ENCODE results near the gene FH.

FH gene

GRCh38 chr1:241519308-241520079, at the start of gene FH:
FH (minus strand) TSS chr1:241519755; CDS start chr1:241519722, 33 bp downstream.
- peak; percentile 91 for DNase-seq

GRCh38 chr1:241560849-241561187, 41.3 kb upstream of the FH start:
- no peak for DNase-seq

- DNase-seq = no peak
Measured at GRCh38 chr1:241560146-241560848, 40.7 kb upstream of the FH start.

DNA sequence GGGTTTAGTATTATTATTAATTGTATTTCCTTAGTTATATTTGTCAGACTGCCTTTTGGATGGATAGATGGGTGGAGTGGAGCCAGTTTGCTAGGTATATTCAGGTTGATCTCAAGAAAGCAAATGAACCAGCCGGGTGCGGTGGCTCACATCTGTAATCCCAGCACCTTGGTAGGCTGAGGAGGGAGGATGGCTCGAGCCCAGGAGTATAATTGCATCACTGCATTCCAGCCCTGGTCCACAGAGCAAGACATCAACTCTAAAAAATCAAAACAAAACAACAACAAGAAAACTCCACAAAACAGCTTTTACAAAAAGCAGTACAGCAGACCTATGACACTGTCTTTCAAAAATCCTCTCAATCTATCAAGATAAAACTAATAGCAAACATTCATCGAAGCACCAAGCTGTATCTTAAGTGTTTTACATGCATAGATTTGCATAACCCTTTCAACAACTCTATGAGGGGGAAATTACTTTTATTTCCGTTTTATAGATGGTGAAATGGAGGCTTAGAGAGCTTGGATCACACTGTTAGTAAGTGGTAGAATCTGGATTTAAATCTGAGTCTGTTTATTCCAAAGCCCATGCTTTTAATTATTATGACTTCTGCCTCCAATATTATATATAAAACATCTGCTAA, 38.1 kb upstream of the FH start:
- DNase-seq = no peak

GRCh38 chr1:241557031-241557430, 37.5 kb upstream of the FH start:
- no peak for DNase-seq

DNA sequence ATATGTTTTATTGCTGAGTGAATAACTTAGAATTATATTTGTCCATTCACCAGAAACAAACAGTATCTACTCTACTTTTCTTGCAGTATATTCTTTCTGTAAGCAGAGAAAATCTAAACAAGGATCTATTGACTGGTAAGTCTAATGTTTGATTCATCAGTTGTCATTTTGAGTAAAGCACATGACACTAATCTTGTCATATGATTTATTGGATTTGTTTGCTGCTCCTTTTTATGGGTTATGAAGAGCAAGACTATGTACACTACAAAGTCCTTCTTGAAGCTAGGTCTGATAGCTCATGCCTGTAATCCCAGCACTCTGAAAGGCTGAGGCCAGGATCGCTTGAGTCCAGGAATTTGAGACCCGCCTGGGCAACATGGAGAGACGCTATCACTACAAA, 36.0 kb upstream of the FH start:
- no peak for DNase-seq

DNA sequence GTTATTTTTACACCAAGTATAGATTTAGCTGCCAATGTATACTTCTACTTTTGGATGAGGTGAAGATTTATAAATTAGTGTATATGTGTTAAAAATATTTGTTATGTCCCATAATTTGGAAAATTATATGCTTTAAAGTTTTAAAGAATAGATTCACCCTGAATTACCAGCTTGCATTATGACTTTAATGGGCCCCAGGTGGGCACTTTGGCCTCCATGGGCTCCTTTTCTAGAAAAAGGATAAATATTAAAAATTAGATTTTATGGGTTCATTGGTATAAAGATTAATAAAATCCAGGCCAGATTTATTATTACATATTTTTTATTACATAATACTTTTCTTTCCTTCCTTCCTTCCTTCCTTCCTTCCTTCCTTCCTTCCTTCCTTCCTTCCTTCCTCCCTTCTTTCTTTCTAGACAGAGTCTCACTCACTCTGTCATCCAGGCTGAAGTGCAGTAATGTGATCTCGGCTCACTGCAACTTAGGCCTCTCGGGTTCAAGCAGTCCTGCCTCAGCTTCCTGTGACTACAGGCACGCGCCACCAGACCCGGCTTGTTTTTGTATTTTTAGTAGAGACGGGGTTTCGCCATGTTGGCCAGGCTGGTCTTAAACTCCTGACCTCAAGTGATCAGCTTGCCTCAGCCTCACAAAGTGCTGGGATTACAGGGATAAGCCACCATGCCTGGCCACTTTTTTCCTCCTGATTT, 34.5 kb upstream of the FH start:
- DNase-seq = no peak

GRCh38 chr1:241551759-241552638, 32.4 kb upstream of the FH start:
- DNase-seq = no peak

GRCh38 chr1:241550318-241550717, 30.8 kb upstream of the FH start:
- no peak for DNase-seq

GRCh38 chr1:241548008-241548407, 28.5 kb upstream of the FH start:
- DNase-seq = no peak

DNA sequence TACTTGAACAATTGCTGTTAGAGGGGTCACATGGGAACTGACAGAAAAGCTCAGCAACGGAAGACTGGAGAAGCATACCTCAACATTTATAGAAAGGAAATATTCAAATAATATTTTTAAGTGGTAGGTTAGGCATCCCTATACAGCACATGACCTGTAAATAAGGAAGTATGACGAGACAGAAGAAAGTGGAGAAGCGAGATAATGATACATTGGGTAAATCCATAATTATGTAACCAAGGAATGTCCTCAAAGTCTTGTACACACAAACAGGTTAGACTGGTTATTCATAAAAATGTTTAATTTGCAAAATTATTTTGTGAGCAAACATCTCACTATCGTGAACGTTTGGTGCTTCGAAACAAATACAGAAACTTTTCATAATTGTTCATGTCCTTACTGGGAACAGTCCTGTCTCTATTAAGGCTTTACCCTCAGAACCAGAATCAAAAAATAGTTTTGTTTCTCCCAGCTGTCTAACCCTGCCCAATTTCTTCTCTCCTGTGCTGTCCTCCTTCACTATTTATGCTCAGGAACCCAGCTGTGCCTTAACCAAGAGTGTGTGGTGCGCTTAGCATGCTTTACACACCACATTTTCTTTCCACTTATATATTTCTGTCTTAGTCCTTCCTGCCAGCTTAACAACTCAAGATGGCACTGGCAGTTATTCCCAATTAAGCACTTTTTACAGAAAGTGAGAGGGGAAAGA, 22.8 kb upstream of the FH start:
- no peak for DNase-seq

DNA sequence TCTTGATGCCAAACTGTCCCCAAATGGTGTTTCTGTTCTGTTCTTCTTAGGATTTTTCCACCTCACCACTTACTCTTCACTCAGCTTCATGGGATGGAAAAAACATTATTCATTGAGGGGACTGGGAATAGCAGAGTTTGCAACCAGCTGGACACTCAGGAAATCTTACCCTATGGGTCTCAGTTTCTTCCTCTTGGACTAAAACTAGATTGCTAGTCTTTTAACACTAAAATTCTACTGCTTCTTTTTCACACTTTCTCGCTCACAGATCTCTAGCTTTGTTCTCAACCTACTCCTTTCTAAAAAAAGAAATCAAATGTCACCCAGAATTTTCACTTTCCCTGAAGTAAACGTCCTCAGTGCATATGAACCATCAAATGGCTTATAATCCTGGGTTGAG, 17.4 kb upstream of the FH start:
- DNase-seq = no peak

DNA sequence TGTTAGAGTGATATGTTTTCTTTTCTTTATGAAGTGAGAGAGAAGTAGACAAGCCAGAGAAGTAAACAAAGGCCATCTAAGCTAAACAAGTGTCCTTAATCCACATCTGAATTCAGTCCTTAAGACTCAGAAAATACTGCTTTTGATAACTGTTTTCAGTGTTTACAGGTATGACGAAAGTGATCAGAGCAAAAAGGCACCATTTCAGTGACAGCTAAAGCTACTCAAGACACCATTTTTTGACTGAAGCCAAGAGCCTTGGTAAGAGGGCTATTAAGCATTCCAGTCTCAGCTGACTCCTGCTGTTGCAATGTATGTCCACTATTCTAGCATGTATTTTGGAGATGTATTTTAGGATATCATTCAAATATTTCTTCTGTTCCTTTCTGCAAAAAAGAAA, 16.7 kb upstream of the FH start:
- no peak for DNase-seq

DNA sequence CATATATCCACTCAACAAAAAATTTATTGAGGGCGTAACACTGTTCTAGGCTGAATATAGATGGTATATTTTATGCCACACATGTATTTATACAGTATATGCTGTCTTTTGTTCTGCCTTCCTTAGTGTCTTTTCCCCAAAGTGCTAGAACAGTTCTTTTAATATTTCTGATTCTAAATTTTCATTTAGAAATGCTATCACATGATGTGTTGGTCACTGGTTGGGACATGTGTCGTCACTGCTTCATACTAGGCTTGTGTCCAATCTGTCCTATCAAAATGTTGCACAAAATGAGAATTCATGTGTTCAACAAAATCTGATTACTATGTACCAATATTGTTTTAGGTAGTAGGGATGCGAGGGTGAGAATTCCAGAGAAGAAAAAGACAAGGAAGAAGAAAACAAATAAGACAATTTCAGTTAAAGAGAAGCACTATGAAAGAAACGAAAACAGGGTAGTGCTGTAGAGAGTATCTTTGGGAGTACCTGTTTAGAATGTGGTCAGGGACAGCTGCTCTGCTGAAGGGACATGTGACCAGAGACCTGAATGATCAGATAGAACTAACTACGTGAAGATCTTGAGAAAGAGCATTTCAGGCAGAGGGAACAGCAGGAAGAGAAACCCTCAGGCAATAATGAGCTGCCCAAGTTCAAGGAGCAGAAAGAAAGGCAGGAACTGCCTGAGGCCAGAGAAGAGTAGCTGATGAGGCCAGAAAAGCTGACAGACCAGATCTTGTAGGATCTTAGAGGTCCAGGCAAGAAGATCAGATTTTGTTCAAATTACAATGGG, 14.0 kb upstream of the FH start:
- no peak for DNase-seq

DNA sequence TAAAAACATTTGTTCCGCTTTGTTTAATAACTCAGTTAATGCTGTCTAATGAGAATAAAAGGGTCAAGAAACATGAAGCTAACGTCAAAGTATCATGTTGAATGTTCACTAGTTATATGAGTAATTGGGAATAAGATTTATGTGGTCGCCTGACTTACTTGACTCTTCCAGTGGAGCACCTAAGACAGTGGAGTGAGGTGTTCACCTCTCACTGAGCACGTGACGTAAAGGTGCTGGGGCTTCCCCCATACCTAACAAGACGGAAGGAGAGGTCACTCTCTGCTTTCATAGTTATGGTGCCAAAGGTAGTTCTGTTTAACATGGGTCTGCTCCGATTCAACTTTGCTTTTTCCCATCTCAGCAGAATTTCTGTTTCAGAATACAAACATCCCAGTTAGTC, 13.3 kb upstream of the FH start:
- no peak for DNase-seq

DNA sequence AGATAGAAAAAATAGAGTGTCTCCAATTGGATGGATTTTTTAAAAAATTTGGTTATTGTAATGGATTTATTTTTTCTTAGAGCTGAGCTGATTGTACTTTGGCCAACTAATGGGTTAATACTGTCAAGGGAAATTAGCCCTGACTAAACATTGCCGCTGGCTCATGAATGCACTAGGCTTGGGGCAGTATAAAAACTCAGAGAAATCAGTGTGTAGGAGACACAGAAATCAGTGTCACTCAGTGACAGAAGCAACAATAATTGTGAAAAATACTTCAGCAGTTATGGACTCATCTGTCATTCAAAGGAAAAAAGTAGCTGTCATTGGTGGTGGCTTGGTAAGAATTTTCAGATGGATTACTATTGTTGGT, 12.6 kb upstream of the FH start, which contains the start of gene KMO:
Gene KMO, plus strand, starts transcription at position 217 of the 370 bp plus-strand sequence. Its CDS starts 67 bp downstream, at position 284.
- no peak for DNase-seq

DNA sequence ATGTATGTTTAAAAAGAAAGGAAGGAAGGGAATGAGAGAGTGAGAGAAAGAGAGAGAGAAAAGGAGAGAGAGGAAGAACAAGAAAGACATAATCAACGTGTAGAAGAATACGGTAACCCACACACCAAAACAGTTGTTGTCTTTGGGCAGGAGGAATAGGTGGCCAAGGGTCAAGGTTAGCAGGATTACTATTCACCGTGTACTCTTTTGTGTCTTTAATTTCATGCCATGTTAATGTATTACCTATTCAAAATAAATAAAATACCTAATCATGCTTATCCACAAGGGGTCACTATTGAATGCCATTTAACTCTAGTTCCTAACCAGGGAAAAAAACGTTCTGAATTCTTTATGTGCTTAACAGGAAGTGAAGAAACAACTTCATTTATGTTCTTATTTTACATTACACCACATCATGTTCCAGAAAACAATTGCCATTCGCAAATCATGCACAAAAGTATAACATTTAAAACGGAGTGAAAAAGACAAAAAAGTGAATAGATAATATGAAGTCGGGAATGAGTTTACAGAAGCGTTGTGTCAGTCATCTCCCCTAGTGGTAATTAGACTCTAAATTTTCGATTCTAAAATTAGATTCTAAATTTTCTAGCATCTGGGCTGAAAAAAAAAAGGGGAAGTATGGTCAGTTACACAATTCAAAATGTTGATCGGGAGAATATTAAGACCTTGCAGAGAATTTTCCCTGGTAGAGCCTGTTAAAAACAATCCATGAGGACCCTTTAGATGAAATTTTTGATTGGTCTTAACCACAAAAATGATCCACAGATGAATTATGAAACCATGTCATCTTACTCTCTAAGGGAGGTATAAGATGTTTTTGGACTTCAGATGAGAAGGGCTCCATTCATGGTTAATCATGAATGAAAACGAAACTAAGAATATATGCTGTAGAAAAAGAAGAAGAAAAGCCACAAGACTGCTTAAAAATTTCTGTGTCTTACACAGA, 11.9 kb upstream of the FH start:
- DNase-seq = no peak

- no peak for DNase-seq
Measured at GRCh38 chr1:241527146-241527545, 7.6 kb upstream of the FH start.

DNA sequence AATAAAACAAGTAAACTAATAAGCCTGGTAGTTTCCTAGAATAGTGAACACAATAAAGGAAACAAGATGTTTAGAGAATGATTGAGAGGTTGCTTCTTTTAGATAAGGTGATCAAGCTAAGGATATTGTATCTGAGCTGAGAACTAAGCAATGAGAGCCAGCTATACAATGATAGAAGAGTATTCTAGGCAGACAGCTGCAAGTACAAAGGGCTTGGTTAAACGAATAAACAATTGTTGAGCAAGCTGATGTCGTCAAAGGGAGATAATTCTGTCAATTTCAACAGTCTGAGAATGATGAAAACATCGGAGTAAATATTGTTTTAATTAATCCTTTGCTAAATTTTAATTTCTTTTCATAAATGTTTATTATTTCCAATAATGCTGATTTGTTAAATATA, 5.5 kb upstream of the FH start:
- DNase-seq = no peak

GRCh38 chr1:241521718-241522117, 2.2 kb upstream of the FH start:
- no peak for DNase-seq

All from NK-92 treated with Interleukin-12 subunit alpha and Interleukin-12 subunit beta, amount 100 ng/mL, for 24 hours (cell line).